GM19467 (cell line): Measurements from ENCODE around the gene NPR3.

Source experiments
- ATAC-seq: cut with Tn5 transposase; IDR thresholded peaks from one replicate; pipeline ENCODE4 v1.9.1; 2021; ENCODE audit warnings: mild to moderate bottlenecking, moderate library complexity; ENCODE audit not compliant: unreplicated experiment

Gene NPR3

GRCh38 chr5:32711681-32712480, 760 bp downstream of the NPR3 start:
- no peak for ATAC-seq

- ATAC-seq: no peak
These were observed 1.6 kb downstream of the NPR3 start for GRCh38 chr5:32712481-32713360.

- ATAC-seq: no peak
These were observed 2.2 kb downstream of the NPR3 start for GRCh38 chr5:32713361-32713769.

- no peak for ATAC-seq
These were observed 2.8 kb downstream of the NPR3 start for GRCh38 chr5:32713770-32714381.

GRCh38 chr5:32714836-32715235, 3.7 kb downstream of the NPR3 start:
- no peak for ATAC-seq

- ATAC-seq: no peak
These were observed 9.2 kb downstream of the NPR3 start for GRCh38 chr5:32720300-32720699.

- no peak for ATAC-seq
These were observed 10.5 kb downstream of the NPR3 start for GRCh38 chr5:32721626-32722025.

GRCh38 chr5:32722957-32723356, 11.8 kb downstream of the NPR3 start:
- no peak for ATAC-seq

GRCh38 chr5:32724526-32724925, 13.4 kb downstream of the NPR3 start:
- ATAC-seq: no peak

GRCh38 chr5:32726086-32726557, 15.0 kb downstream of the NPR3 start:
- ATAC-seq: no peak

- no peak for ATAC-seq
These were observed 18.5 kb downstream of the NPR3 start for GRCh38 chr5:32729651-32730050.

- no peak for ATAC-seq
These were observed 22.6 kb downstream of the NPR3 start for GRCh38 chr5:32733590-32734340.

GRCh38 chr5:32734827-32735378, 23.8 kb downstream of the NPR3 start:
- no peak for ATAC-seq

- no peak for ATAC-seq
These were observed 24.4 kb downstream of the NPR3 start for GRCh38 chr5:32735512-32735911.

- ATAC-seq: no peak
These were observed 25.7 kb downstream of the NPR3 start for GRCh38 chr5:32736842-32737241.

GRCh38 chr5:32740651-32741050, 29.5 kb downstream of the NPR3 start:
- ATAC-seq: no peak

- ATAC-seq: no peak
These were observed 34.2 kb downstream of the NPR3 start for GRCh38 chr5:32745317-32745716.

- no peak for ATAC-seq
These were observed 41.3 kb downstream of the NPR3 start for GRCh38 chr5:32752411-32752810.

GRCh38 chr5:32753051-32753450, 41.9 kb downstream of the NPR3 start:
- ATAC-seq: no peak

GRCh38 chr5:32753765-32754164, 42.6 kb downstream of the NPR3 start:
- ATAC-seq: no peak
